ENCODE data around the gene RPS6KB2. TPM values are rescaled to one million over a fixed set of nuclear protein-coding genes. Genes with fewer than 3 reads are reported as not detected.

The RPS6KB2 gene
- total and polyA plus RNA-seq, 2 donors (not counting 3 experiments of a cell fraction or from before 2014, with no cell fraction given), result 53.8 to 60.0 TPM

DNA sequence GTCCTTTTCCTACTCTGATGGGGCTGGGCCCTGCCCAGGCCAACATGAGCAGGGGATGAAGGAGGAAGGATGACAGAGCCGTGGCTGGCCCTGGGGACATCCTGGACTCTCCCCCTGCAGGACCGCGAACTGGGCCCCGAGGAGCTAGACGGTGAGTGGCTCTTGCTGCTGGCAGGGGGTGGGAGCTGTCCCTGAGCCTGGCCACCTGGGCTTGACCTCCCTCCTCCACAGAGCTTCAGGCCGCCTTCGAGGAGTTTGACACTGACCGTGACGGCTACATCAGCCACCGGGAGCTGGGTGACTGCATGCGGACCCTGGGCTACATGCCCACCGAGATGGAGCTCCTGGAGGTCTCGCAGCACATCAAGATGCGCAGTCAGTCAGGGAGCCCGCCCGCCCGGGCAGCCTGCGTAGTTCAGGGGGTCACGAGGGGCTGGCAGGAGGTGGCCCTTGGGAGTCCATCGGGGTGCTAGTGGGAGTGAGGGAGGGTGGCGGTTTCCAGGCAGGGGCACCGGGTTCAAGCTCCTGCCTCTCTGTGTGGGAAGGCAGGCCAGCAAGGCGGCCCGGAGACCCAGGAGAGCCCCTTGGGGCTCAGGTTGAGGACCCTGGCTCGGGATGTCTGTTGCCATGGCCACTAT, 27.9 kb downstream of the RPS6KB2 start:
- H3K27me3 ChIP-seq (ENCODE audit: control insufficient read depth in 2 of 2, insufficient read depth in 2 of 2, low read length in 2 of 2), result no peaks in the 10 kb centered on the region
- no peaks in the 10 kb centered on the region for H3K9me1 ChIP-seq (replicated peaks; ENCODE audit: control insufficient read depth, extremely low read depth, insufficient read depth, low read length)
- H4K20me1 ChIP-seq (replicated peaks; ENCODE audit: control insufficient read depth, extremely low read depth, insufficient read depth, low read length), result no peaks in the 10 kb centered on the region
- no peaks in the 10 kb centered on the region for H3K79me2 ChIP-seq (ENCODE audit: control insufficient read depth, insufficient read depth, low read length)
- H3K9me3 ChIP-seq (replicated peaks; ENCODE audit: control insufficient read depth, insufficient read depth, low read length), result no peaks in the 10 kb centered on the region
- intact Hi-C loops (cut with micrococcal nuclease) (no loop called here), dilution Hi-C loops (cut with MboI; ENCODE audit: extremely low pct_ligation_motif_present, low sequenced_read_pairs) (no loop called here)
- no peaks in the 10 kb centered on the region for H3K36me3 ChIP-seq (ENCODE audit: control insufficient read depth in 2 of 2, extremely low read depth in 1 of 2, insufficient read depth in 2 of 2, low read length in 2 of 2)
- H3K4me1 ChIP-seq (ENCODE audit: control insufficient read depth, extremely low read depth, insufficient read depth, low read length), result peaks cover 7% of the 10 kb centered on the region
- DNase-seq (ENCODE audit: low read depth, low spot score) (no peak), FAIRE-seq (no peak)
- H3K4me2 ChIP-seq (ENCODE audit: insufficient read depth, low read length), result no peak overlapping the region
- no peak overlapping the region for H2AFZ ChIP-seq (ENCODE audit: low read depth, low read length)
- CTCF ChIA-PET, result no interaction called here
- H3K9ac ChIP-seq (replicated peaks; ENCODE audit: extremely low read depth, insufficient read depth, low read length), result no peak overlapping the region
- BruUV-seq (replicated peaks), result no TSS peak
- no peak overlapping the region for H3K4me3 ChIP-seq (replicated peaks in 1 of 3; ENCODE audit: insufficient read depth in 1 of 3, low read depth in 1 of 3, low read length in 3 of 3)
- H3K27ac ChIP-seq (ENCODE audit: insufficient read depth, low read depth, low read length), result no peak overlapping the region
- TF ChIP-seq CTCF (IDR thresholded peaks at IDR 0.05; ENCODE audit: extremely low read depth in 1 of 2, insufficient read depth in 1 of 2, low read depth in 1 of 2, low read length in 2 of 2), result no peak
- TF ChIP-seq POLR2AphosphoS5 (IDR thresholded peaks at IDR 0.05; ENCODE audit: insufficient read depth, low read depth, low read length), result no peak
- TF ChIP-seq, protein P1, sequence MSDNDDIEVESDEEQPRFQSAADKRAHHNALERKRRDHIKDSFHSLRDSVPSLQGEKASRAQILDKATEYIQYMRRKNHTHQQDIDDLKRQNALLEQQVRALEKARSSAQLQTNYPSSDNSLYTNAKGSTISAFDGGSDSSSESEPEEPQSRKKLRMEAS (IDR thresholded peaks at IDR 0.05; ENCODE audit: insufficient read depth, insufficient read length), result no peak
- TF ChIP-seq GATA2 (IDR thresholded peaks at IDR 0.05; ENCODE audit: insufficient read depth, insufficient read length, low read depth, low read length), result no peak
- no peak for TF ChIP-seq FOS (IDR thresholded peaks at IDR 0.05; ENCODE audit: borderline replicate concordance, insufficient read depth, low read length)
- no peak for TF ChIP-seq MYC (IDR thresholded peaks at IDR 0.05; ENCODE audit: low read depth, low read length)
- TF ChIP-seq POLR2A (IDR thresholded peaks at IDR 0.05; ENCODE audit: low read depth, low read length), result no peak
- TF ChIP-seq EZH2 (IDR thresholded peaks at IDR 0.05; ENCODE audit: borderline replicate concordance, low read depth, low read length, severe bottlenecking), result no peak
- TF ChIP-seq JUN (IDR thresholded peaks at IDR 0.05; ENCODE audit: borderline replicate concordance, insufficient read depth, insufficient read length, low read depth), result no peak
- POLR2A ChIA-PET, result no interaction called here

Measured in endothelial cell of umbilical vein (primary cell).